Suprapubic skin (tissue), 4 donors: ENCODE results near the gene GGCX. TPM values are rescaled to one million over a fixed set of nuclear protein-coding genes. Genes with fewer than 3 reads are reported as not detected.

ENCODE experiments used
- DNase-seq, 2 donors: peaks; one replicate each; pipeline ENCODE4 v3.0.0-alpha.2; 2019; ENCODE audit warnings: low spot score in 2 of 2
- H3K27ac ChIP-seq: fragments of 200-600 bp; sonication (generic); one replicate; pipeline ENCODE4 v1.5.1; 2019
- H3K27me3 ChIP-seq: fragments of 200-600 bp; sonication (generic); one replicate; pipeline ENCODE4 v1.5.1; 2019
- H3K36me3 ChIP-seq: fragments of 200-600 bp; sonication (generic); one replicate; pipeline ENCODE4 v1.5.1; 2019
- H3K4me1 ChIP-seq: fragments of 200-600 bp; sonication (generic); one replicate; pipeline ENCODE4 v1.5.1; 2019
- H3K4me3 ChIP-seq: fragments of 200-600 bp; sonication (generic); one replicate; pipeline ENCODE4 v1.5.1; 2019; ENCODE audit warnings: mild to moderate bottlenecking
- H3K9me3 ChIP-seq: fragments of 200-600 bp; sonication (generic); one replicate; pipeline ENCODE4 v1.5.1; 2019
- EP300 ChIP-seq: sonication (generic); formaldehyde crosslinking; IDR thresholded peaks from one replicate; pipeline ENCODE4 v1.6.1; 2017; ENCODE audit warnings: antibody characterized with exemption
- POLR2A ChIP-seq, 2 donors: fragments of 450-650 bp; IDR thresholded peaks; one replicate each; pipeline ENCODE4 v1.6.1; 2017; ENCODE audit warnings: antibody characterized with exemption in 2 of 2, mild to moderate bottlenecking in 2 of 2, moderate library complexity in 2 of 2
- POLR2AphosphoS5 ChIP-seq, 3 donors: sonication (generic); formaldehyde crosslinking; IDR thresholded peaks; one replicate each; pipeline ENCODE4 v1.6.1; 2017; ENCODE audit warnings: antibody characterized with exemption in 3 of 3
- WGBS: methylation state at CpG from one replicate; pipeline ENCODE4 v1.1.5; 2018; 5-methylcytosine and 5-hydroxymethylcytosine counted together
- total RNA-seq, 4 donors: library from RNA; depleted of rRNA; stranded (reverse); fragments of >200 nt; gene quantifications; one replicate each; pipeline ENCODE4 v1.1.0, GENCODE V29; 2016
- TF ChIP-seq, protein P1 (sequence below), 2 donors: fragments of 200-600 bp in 1 of 2; fragments of 450-650 bp in 1 of 2; sonication (generic) in 1 of 2; IDR thresholded peaks; one replicate each; pipeline ENCODE4 v1.5.1; 2016 to 2019; ENCODE audit warnings: antibody characterized with exemption in 2 of 2, mild to moderate bottlenecking in 1 of 2, moderate library complexity in 1 of 2

GGCX gene
- total RNA-seq, 4 donors from 2014 or later = 23.2 to 38.9 (median 27.7) TPM

DNA sequence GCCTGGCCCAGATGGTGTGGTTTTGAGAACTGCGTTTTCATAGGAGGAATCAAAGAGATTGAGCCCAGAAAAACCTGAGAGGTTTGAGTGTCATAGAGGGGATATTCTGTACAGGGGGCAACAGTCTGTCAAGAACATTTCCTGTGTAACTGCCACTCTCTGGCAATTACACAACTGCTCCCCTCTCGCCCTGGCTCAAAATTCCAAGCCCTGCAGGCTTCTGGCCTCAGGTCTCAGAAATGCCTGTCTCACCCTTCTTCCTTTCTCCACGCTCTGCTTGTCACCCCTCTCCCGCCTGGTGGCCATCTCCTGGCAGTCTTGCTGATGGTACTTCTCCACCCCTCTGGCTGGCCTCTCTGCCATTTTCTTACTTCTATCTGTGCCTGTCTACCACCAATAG is 26.9 kb upstream of the GGCX start:
- no peaks in the 10 kb centered on the region for H3K36me3 ChIP-seq
- H3K27me3 ChIP-seq = no peaks in the 10 kb centered on the region
- 84% methylated on average over 4 of the region's 4 CpGs for WGBS
- peaks cover 84% of the 10 kb centered on the region for H3K4me1 ChIP-seq
- H3K27ac ChIP-seq = peak overlapping the region; percentile 84
- no peak for TF ChIP-seq POLR2A (IDR thresholded peaks at IDR 0.05)
- TF ChIP-seq EP300 = no peak
- TF ChIP-seq POLR2AphosphoS5 (IDR thresholded peaks at IDR 0.05) = no peak
- TF ChIP-seq, protein P1, sequence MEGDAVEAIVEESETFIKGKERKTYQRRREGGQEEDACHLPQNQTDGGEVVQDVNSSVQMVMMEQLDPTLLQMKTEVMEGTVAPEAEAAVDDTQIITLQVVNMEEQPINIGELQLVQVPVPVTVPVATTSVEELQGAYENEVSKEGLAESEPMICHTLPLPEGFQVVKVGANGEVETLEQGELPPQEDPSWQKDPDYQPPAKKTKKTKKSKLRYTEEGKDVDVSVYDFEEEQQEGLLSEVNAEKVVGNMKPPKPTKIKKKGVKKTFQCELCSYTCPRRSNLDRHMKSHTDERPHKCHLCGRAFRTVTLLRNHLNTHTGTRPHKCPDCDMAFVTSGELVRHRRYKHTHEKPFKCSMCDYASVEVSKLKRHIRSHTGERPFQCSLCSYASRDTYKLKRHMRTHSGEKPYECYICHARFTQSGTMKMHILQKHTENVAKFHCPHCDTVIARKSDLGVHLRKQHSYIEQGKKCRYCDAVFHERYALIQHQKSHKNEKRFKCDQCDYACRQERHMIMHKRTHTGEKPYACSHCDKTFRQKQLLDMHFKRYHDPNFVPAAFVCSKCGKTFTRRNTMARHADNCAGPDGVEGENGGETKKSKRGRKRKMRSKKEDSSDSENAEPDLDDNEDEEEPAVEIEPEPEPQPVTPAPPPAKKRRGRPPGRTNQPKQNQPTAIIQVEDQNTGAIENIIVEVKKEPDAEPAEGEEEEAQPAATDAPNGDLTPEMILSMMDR (IDR thresholded peaks at IDR 0.05) = no peak
- H3K9me3 ChIP-seq = no peaks in the 10 kb centered on the region
- no peak overlapping the region for H3K4me3 ChIP-seq
- no peak for DNase-seq

DNA sequence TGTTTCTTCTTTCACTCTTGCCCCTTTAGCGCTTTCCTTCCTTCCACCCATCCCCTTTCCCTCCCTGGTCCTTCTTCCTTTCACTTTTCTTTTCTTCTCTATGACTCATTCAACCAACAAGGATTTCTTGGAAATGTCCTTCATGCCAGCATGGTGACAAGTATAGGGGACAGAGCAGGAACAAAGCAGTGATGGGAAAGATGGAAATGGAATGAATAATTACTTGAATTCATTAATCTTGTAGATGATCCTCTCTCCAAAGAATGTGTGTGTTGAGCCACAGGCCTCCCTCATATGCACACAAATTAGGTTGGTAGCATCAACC is 24.4 kb upstream of the GGCX start:
- 48% methylated on average over 1 of the region's 1 CpG for WGBS
- TF ChIP-seq, protein P1 (IDR thresholded peaks at IDR 0.05) = no peak
- no peak for TF ChIP-seq POLR2A (IDR thresholded peaks at IDR 0.05)
- no peak for TF ChIP-seq EP300
- no peak for TF ChIP-seq POLR2AphosphoS5 (IDR thresholded peaks at IDR 0.05)

DNA sequence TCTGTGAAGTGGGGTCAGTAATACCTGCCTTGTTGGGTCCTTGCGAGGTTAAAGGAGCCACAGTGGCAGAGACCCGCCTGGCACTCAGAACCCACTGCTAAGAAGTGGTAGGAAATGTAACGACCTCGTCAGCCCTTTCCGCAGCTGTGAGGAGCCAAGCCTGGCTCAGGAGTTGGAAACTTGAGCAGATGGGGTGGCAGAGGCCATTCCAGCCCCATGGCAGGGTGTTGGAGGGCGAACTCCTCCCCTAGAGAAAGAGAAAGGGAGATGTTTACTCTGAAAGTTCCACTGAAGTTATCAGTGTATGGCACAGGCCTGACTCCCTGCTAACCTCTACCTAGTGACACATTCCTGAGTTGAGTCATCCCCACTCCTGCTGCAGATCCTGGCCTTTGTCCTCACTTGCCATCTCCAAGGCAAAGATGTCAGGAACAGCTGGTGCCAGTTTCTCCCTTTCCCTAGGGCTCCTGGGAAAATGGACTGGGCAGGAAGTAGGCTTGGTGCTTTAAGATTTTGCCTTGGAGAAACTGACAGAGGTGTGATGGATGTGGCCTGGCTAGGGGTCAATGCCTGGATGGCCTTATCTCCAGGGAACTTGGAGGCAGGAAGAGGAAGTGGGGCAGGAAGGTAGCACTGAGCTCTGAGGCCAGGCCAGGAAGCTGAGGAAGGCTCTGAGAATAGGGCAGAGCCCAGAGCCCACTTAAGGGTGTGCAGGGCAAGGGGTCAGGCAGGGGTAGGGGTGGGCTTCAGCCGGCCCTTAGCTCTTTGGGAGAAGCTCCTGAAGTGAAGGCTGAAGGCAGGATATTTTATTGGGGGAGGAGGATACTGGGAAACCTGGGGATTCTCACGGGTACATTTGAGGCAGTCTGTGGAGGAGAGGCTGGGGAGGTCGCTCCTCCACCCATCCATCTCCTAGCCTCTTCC is 23.8 kb upstream of the GGCX start:
- Histone ChIP-seq H3K9me3 (no peaks in the 10 kb centered on the region), H3K27me3 (no peaks in the 10 kb centered on the region), H3K36me3 (no peaks in the 10 kb centered on the region), H3K4me1 (peaks cover 65% of the 10 kb centered on the region), H3K4me3 (peak overlapping the region; percentile 64), H3K27ac (peak overlapping the region; percentile 91)
- no peak for DNase-seq
- WGBS = 29% methylated on average over 9 of the region's 9 CpGs
- TF ChIP-seq POLR2A (IDR thresholded peaks at IDR 0.05) (no peak), POLR2AphosphoS5 (IDR thresholded peaks at IDR 0.05) (peak in 2 of 3 donors; percentile 10 to 56)

More for the DNA sequence above, 24.4 kb upstream of the GGCX start:
- no peak for DNase-seq
- no peaks in the 10 kb centered on the region for H3K27me3 ChIP-seq
- peak overlapping the region; percentile 91 for H3K27ac ChIP-seq
- peak overlapping the region; percentile 64 for H3K4me3 ChIP-seq
- H3K36me3 ChIP-seq = no peaks in the 10 kb centered on the region
- peaks cover 68% of the 10 kb centered on the region for H3K4me1 ChIP-seq
- H3K9me3 ChIP-seq = no peaks in the 10 kb centered on the region

DNA sequence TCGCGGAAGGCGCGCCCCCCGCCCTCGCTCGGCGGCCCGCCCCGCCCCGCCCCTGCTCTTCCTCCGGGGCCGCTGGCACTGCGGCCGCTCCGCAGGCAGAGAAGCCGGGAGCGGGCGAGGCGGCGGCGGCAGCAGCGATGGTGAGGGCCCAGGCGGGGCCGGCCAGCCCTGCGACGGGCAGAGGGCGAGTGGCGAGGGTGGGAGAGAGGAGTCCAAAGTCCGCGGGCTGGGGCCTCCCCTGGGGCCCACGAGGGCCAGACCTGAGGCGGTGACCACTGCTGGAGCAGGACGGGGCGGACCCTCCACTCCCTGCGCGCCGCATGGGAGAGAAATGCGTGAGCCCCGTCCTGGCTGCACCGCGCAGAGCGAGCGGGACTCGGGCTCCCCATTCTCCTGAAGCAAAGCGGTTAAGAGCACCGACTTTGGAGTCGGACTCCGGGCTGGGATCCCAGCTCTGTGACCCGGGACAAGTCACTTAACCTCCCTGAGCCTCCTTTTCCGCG is 23.1 kb upstream of the GGCX start, which contains the start of gene VAMP5:
TSS of gene VAMP5 (plus strand) at position 78 of the 503 bp plus-strand sequence. CDS start at position 138, 60 bp downstream.
- H3K36me3 ChIP-seq = no peaks in the 10 kb centered on the region
- peak within 1 kb of the TSS; percentile 91 for H3K27ac ChIP-seq
- peak within 1 kb of the TSS; percentile 64 for H3K4me3 ChIP-seq
- peaks cover 65% of the 10 kb centered on the region for H3K4me1 ChIP-seq
- no peaks in the 10 kb centered on the region for H3K27me3 ChIP-seq
- TF ChIP-seq EP300 (no peak), POLR2A (IDR thresholded peaks at IDR 0.05) (no peak), POLR2AphosphoS5 (IDR thresholded peaks at IDR 0.05) (no peak)
- DNase-seq = no peak
- WGBS = 29% methylated on average over 26 of the region's 52 CpGs
- H3K9me3 ChIP-seq = no peaks in the 10 kb centered on the region

DNA sequence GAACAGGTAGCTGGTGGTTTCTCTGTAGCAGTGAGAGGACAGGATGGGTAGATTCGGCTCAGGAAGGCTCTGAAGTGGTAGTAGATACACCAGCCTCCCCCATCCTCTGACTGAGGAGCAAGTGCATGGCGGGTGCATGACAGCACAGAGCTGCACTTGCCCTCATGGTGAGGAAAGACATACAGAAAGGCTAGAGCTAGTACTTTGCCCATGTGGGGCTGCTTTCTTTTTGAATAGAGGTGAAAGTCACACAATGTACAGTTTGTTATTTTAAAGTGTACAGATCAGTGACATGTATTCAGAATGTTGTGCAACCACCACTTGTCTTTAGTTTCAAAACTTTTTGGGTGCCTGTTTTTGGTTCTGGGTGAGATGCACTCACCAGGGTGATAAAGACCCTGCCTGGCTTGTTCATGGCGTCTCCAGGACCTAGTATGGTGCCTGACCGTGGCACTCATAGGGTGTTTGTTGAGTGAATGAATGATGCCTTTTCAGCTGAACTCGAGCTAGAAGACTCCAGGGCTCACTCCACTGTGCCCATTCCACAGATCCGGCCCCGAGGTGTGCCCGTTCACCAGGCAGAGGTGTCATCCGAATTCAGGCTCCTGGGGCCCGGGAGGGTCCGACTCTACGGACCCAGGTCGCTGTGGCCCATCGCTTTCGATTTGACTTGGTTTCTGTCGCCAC is 22.5 kb upstream of the GGCX start:
- 40% methylated on average over 15 of the region's 16 CpGs for WGBS
- Histone ChIP-seq H3K4me3 (peak overlapping the region; percentile 64), H3K27ac (peak overlapping the region; percentile 91), H3K9me3 (no peaks in the 10 kb centered on the region), H3K27me3 (no peaks in the 10 kb centered on the region), H3K4me1 (peaks cover 65% of the 10 kb centered on the region), H3K36me3 (no peaks in the 10 kb centered on the region)
- no peak for DNase-seq
- TF ChIP-seq POLR2AphosphoS5 (IDR thresholded peaks at IDR 0.05) = no peak
- no peak for TF ChIP-seq POLR2A (IDR thresholded peaks at IDR 0.05)
- no peak for TF ChIP-seq EP300
- TF ChIP-seq, protein P1 (IDR thresholded peaks at IDR 0.05) = no peak

DNA sequence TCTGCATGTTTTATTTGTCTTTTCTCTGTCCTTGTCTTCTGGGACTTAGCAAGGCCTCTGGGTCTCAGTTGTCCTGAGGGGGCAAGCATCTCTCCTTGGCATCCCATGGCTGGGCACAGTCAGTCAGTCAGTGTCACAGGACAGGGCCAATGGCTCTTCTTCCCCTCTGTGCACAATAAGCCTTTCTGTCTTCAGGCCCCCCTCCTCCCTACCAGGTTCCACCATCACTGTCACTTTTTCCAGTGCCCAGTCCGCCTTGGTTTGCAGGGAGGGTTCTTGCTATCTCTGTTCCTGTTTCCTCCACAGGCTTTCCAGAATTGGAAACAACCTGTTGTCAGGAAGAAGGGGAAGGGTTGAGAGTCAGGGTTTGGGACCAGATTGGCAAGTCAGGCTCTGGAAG is 21.2 kb upstream of the GGCX start:
- Histone ChIP-seq H3K36me3 (no peaks in the 10 kb centered on the region), H3K4me1 (peaks cover 62% of the 10 kb centered on the region), H3K4me3 (no peak overlapping the region), H3K27me3 (no peaks in the 10 kb centered on the region), H3K9me3 (no peaks in the 10 kb centered on the region), H3K27ac (no peak overlapping the region)
- 76% methylated on average over 1 of the region's 1 CpG for WGBS
- no peak for DNase-seq
- TF ChIP-seq POLR2A (IDR thresholded peaks at IDR 0.05) = no peak
